Epithelial cell of prostate (primary cell): ENCODE data around the gene EML5.
"Not testable (repeated sequence)": the region's sequence is repeated elsewhere in the genome, so short reads cannot be mapped to it uniquely, and the experiment has no call there.

Source experiments
- DNase-seq: peaks from one replicate; pipeline ENCODE4 v3.0.0-alpha.2; 2011; ENCODE audit warnings: low read depth, low spot score
- H3K27ac ChIP-seq: fragments of 450-650 bp; 2 replicates; pipeline ENCODE4 v1.5.1; 2017; ENCODE audit warnings: mild to moderate bottlenecking

EML5 gene

DNA sequence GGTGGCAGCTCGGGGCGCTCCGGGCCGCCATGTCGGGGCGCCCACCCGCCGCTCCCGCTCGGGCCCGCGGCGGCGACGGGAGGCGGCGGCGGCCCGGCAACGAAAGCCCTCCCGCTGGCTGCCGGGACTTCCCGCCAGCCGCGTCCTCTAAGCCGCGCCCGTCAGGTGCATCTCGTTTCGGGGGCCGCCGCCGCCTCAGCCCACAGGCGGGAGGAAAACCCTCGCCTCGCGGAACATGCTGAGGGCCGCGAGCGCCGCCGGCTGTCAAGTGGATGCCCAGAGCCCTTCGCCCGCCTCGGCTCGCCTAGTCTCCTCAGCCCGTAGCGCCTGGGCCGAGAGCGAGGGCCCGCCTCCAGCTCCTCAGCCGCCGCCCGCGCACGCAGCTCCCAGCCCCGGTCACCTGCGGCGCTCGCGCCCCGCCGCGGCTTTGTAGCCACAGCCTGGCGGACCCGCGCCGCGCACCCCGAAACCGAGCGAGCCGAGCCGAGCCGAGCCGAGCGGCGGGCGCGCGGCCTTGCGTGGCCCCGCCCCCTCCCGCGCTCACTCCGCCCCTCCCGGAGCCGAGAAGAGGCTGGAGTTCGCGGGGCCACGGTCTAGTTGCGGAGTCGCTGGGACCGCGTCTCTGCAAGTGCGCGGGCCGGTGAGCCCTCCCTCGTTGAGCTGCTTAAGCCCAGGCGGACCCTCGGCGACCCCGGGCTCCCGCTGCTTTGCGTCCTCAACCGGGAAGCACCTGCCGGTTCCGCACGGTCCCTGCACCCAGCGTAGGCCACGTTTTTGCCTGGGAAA, at the start of gene EML5:
TSS of gene EML5 (minus strand) at position 481 of the 786 bp plus-strand sequence. CDS start at position 31, 450 bp downstream.
- peak; percentile 22 for DNase-seq
- peak within 1 kb of the TSS; percentile 28 for H3K27ac ChIP-seq

DNA sequence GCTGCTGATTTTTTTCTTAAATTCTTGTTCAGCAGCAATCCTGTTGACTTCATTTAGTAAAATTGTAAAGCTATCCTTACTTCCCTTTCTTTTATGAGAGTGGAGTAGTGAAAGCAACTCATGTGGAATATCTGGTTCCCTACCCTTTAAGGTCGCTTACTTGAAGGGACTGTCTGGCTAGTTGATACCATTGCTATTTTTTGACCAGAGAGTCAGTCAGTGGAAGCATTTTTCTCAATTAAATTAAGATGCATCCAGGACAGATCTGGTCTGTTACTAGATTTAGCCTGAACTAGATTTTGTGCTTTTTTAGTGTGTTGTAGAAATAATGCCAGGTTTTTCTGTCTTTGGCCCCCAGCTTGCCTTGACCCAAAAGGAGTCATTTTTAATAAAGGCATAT, 49.7 kb upstream of the EML5 start:
- DNase-seq, result no peak

DNA sequence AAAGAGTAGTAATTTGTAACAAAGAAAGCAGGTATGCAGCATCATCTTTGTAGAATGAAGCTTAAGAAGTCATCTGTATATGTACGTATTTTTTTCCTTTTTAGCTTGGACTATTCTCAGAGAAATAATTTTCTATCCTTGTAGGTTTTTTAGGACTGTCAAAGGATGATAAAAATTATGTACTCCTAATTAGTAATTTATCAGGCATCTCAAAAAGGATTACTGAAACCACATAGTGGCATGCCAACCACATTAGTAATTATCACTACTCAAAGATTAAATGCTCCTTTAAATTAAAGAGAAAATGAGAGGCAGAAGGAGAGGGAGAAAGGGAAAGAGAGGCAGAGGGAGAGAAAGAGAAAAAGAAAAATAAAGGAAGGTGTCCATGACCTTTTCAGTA, 49.0 kb upstream of the EML5 start:
- DNase-seq, result no peak
- H3K27ac ChIP-seq, result no peak overlapping the region

More for the DNA sequence above, 49.7 kb upstream of the EML5 start:
- H3K27ac ChIP-seq, result no peak overlapping the region

DNA sequence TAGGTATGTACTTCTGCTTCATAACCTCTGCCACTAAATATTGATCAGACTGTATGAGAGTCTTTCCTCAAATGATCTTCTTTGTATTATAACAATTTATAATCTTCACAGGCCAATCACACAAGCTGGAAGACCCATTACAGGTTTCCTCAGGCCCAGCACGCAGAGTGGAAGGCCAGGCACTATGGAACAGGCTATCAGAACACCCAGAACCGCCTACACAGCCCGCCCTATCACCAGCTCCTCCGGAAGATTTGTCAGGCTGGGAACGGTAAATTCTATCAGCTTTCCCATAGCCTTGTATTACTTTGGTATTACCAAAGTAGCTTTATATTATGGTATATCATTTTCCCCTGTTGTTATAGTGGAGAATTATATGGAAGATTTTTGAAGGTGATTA, 48.2 kb upstream of the EML5 start:
- H3K27ac ChIP-seq, result no peak overlapping the region
- DNase-seq, result no peak

DNA sequence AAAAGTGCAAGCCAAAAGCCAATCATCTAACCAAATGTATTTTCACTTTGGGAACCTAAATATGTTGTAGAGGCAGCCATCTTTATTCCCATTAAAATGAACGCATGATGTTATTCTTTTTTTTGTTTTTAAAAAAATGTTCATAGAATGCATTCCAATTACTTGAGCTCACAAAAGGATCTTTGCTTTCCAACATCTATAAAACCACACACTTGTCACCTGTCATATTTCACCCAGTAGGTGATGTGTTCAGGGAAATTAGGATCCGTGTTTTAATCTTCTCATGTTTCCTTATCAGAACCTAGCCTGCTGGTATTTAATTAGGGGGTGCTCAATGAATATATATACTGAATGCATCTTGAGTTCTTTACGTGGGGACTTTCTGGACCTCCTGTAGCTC, 45.3 kb upstream of the EML5 start:
- DNase-seq, result no peak

DNA sequence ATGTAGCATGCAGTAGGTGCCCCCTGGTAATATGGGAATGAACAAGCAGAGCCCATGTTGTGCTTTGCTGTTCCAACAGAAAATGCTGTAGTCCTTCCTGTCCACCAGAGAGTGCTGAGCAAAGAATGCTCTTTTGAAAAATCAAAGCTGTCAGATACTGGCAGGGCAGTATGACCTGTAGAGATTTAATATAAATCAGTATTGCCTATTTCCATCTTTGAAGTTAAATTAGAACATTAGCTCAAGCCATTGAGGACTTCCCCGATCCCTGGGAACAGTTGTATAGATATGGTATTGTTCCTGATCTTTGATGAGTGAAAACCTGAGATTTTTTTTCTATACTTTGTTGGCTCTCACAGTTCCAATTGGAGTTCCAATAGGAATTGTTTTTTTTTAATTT, 44.7 kb upstream of the EML5 start:
- no peak overlapping the region for H3K27ac ChIP-seq
- DNase-seq, result no peak

More for the DNA sequence above, 45.3 kb upstream of the EML5 start:
- no peak overlapping the region for H3K27ac ChIP-seq

DNA sequence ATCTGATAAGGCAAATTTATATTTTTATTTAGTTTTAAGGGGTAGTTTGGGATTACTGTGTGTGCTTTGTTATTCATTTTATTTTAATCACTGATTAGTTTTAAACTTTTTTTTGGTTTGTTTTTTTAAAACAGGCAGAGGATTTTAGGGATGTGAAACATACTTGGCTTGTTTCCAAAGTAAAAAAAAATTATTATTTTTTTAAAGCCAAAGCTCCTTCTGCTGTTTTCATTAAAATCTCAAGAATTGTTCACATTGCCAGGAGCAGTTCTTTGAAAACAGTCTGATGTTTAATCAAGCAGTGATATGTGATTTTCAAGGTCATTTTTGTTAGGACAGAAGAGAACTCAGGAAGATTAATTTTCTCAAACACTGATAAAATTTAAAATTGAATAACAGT, 42.9 kb upstream of the EML5 start:
- no peak overlapping the region for H3K27ac ChIP-seq
- DNase-seq, result no peak

DNA sequence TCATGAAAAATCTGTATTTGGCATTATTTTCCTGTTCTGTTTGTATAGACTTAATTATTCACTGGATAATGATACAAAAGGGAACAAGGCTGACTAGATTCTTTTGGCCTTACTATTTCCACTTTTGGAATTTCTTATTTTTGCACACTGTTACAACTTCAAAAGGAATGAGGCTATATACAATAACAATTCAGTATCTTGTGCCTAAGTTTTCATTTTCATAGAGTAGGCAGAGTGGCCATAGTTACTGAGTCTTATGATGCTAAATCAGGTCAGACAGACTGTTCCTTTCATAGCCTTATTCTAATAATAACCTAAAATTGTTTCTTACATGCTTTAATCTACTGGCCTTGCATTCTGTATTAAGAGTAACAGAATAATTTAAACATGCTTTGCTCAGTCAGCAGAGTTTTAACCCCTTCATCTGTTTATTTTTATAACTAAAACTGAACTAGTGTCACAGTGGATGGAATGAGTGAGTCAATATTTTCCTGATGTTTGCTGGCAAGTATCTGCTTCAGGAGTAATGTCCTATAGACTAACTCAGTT, 42.2 kb upstream of the EML5 start:
- no peak for DNase-seq

DNA sequence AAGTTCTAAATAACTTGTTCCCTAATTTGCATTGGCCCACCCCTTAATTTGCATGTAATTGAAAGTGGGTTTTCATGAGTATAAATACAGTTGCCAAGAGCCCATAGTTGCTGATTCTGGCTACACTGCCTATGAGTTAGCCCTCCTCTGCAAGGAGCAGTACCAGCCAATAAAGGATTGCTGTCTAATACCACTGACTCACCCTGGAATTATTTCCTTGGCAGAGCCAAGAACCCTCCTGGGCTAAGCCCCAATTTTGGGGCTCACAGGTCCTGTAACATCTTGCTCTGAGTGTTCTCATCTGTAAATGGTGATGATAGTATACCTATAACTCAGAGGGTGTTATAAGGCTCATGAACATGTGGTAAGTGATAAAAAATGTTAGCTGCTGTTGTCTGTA, 38.5 kb upstream of the EML5 start:
- H3K27ac ChIP-seq, result peak overlapping the region; percentile 20

More for the DNA sequence above, 42.2 kb upstream of the EML5 start:
- H3K27ac ChIP-seq, result no peak overlapping the region

DNA sequence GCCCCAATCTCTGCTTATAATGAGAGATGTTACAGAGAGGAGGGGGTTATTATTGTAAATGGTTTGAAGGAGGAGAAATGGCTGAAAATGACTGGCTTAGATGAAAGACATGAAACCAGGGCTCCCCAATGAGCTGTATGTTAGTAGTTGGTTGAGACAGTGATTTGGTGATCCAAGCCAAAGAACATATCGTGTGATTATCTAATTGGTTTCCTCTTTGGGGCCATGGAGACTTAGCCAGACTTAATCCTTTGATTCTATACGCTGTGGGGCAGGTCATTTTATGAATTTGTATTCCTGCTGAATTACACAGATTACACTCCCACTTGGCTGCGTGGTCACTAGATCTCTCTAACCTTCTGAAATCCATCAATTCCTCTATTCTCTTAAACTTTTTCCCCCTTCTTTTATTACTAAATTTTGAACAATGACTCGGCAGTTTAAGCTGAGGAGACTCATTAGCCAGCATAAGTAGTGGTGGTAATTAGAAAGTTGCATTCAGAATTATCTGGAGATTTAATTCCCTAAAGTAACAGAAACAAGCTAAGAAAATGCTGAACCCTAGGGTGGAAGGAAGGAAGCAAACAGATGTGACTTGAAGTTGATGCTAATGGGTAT, 37.0 kb upstream of the EML5 start:
- no peak overlapping the region for H3K27ac ChIP-seq
- DNase-seq, result no peak

More for the DNA sequence above, 38.5 kb upstream of the EML5 start:
- peak; percentile 67 for DNase-seq

DNA sequence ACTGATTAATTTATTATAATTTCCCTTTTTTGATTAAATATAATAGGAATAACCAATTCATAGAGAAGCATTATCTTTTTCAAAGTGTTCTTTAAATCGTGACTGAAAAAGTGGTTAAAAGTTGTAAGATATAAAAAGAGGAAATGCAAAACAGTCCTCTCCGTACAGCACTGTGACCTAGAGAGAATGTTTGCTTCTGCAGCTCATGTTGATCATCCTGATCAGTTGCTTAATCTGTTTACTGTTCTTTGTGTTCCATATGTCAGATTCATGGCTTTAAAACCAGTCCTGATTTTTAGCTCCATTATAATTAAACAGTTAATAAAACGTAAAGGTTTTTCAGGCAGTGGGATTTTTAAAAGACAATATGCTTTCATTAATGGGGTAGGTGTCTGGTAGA, 36.4 kb upstream of the EML5 start:
- no peak overlapping the region for H3K27ac ChIP-seq
- DNase-seq, result no peak

DNA sequence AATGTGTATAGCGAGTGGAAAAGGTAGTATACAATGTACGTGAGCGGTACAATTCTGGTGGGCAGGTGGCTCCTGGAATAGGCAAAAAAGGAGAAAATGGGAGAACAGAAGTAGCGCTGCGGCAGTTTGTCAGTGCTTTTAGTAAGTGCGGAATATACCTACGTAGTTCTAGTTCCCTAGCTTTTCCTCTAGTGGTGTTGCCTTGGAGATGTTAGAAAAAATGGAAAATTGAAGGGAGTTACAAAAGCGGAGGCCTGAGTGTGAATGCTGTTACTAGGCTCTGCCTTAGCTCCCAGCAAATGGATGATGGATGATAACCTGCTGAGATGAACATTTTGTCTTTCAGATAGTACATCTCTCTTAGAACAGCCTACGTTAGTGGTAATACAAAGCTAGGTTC, 32.8 kb upstream of the EML5 start:
- H3K27ac ChIP-seq, result no peak overlapping the region

DNA sequence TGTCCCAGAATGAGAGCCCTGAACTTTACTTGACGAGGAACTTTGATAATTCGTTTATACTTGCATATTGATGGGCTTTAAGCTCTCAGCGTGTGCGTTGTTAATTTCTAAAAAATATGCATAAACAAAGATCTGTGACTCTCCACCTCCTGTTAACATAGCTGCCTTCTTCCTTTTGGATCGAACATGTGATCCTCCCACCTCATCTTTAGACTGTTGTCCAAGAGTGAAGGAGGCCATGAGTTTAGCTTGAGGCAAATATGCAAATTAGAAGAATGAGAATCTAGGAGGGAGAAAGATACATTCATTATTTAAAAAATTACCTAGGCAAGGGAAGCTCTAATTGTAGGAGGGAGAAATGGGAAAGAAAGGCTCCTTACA, 32.3 kb upstream of the EML5 start:
- DNase-seq, result no peak
- peak overlapping the region; percentile 75 for H3K27ac ChIP-seq

More for the DNA sequence above, 32.8 kb upstream of the EML5 start:
- DNase-seq, result no peak

DNA sequence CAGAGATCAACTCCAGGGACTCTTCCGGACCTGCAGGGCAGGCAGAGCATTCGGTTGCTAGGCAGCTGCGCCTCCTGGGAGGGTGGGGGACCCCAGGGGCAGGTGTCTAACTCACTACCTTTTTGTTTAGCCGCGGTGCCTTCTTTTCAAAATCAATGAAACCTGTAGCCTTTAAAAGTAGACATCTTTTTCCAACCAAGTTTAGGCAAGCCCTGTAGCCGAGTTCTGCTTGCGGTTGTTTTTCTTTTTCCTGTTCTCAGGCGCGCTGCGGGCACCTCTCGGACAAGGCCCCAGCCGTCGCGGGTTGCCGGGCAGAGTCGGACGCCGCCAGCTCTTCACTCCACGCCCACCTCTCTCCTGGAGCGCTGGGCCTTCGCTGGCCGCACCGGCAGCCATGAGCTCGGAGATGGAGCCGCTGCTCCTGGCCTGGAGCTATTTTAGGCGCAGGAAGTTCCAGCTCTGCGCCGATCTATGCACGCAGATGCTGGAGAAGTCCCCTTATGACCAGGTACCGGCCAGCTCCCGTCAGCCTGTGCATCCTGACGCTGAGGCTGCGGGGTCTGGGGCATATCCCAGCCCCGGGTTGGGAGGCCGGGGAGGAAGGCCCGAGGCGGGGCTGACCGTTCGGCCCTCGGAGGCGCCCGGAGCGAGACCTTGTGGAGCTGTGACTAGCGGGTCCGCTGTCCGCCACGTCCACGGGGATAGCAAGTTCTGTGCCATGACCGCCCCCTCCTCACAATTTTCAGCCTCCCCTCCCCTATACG, 31.7 kb upstream of the EML5 start, which contains the start of gene TTC8:
TSS of gene TTC8 (plus strand) at position 338 of the 764 bp plus-strand sequence. CDS start at position 395, 57 bp downstream.
- peak within 1 kb of the TSS; percentile 75 for H3K27ac ChIP-seq
- peak; percentile 58 for DNase-seq

DNA sequence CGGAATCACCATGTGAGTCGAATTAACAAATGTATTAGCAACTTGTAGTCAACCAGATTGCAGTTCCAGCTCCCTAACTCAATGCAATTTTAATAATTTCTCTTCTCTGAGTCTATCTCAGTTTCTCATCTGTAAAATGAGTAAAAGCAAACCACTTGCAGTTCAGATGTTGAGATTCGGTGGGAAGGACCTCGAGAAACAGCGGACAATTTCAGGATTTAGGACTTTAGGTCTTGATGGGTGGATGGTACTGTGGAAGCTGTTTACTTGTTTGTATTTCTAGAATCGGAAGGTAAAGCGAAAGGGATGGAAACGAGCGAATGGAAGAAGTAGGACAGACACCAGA, 31.2 kb upstream of the EML5 start:
- no peak for DNase-seq
- H3K27ac ChIP-seq, result peak overlapping the region; percentile 75

DNA sequence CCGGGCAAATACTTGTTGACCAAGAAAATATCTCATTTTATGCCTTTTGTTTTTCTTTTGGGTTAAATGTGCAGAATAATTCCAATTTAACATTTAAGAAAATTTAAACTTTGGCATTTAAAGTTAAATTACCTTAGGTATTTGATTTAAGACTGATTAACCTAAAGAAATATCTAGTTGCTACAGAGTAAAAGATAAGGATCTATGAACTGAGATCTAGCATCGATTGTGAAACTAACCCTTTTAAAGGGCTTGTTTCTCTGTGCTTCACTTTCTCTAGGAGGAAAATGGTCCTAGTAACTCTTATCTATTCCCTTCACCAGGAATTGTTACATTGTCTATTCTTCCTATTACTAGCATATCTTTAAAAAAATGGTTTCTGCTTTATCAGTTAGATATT, 29.1 kb upstream of the EML5 start:
- no peak for DNase-seq
- no peak overlapping the region for H3K27ac ChIP-seq

DNA sequence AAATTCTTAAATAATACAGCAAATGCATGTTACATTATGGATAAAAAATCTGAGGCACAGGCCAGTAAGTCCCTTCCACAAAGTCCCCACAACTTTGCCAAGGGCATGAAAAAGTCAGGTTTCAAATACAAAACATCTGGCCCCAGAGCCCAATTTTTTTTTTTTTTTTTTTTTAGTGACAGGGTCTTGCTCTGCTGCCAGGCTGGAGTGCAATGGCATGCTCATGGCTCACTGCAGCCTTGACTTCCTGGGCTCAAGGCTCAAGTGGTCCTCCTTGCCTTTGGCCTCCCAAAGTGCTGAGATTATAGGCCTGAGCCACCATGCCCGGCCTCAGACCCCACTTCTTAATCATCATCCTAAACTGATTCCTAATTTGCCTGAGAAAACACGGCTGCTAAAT, 28.6 kb upstream of the EML5 start:
- no peak overlapping the region for H3K27ac ChIP-seq
- no peak for DNase-seq

DNA sequence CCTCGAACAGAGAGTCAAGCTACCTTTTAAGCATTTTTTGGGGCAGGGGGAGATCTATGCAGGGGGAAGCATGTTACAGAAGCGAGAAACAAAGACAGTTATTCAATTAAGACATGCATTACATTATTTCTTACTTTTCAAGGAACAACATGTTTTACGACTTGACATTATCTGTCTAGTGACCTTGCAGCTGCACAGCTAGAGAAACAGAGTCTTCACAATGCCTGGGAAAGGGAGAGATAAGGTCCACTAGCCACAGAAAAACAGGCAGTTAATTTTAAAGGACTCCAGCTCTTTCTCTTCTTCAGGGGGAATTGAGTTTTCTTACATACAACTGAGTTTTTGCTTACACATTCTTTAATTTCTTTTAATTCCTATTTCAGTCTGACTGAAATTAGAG, 26.9 kb upstream of the EML5 start:
- not testable (repeated sequence) for H3K27ac ChIP-seq

DNA sequence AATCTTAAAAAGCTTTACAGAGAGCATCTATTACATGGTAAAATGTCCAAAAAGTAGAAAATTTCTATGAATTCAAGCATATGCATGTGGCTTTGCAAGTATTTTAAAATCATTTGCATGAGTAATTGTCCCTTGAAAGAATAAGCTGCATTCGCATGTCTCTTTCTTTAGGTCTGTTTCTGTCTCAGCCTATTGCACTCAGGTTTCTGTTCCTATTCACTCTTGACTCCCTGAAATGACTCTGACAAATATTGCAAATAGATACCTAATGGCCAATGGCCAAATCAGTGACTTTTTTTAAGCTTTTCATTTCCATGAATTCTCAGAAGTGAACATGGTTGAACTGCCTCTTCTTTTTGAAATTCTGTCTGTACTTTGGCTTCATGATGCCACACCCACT, 25.3 kb upstream of the EML5 start:
- H3K27ac ChIP-seq, result no peak overlapping the region
- DNase-seq, result no peak

More for the DNA sequence above, 26.9 kb upstream of the EML5 start:
- DNase-seq, result not testable (repeated sequence)

DNA sequence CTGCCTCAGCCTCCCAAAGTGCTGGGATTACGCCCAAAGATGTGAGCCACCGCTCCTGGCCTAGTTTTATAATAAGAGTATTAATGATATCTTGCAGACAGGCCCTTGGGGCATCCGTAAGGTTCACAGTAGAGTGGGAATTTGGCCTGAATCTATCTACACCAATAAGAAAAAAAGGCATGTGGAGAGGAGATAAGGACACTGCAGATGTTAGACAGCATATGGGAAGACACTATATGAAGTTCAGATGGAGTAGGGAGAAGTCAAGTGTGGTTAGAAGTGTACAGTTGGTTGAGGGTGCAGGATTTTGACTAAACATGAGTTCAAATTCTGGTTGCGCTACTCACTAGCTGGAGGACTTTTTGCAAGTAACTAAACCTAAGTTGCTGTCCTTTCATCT, 23.2 kb upstream of the EML5 start:
- no peak for DNase-seq
- H3K27ac ChIP-seq, result no peak overlapping the region

DNA sequence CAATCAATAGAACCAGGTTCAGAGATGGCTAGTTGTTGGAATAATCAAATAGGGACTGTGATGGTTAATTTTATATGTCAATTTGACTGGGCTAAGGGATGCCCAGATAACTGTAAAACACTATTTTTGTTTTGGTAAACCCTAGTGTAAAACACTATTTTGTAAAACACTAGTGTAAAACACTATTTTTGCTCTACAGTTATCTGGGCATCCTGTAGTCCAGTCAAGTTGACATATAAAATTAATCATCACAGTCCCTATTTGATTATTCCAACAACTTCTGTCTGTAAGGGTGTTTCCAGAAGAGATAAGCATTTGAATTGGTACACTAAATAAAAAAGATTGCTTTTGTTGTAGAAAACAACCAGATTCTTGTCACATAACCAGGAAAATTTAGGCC, 15.6 kb upstream of the EML5 start:
- H3K27ac ChIP-seq, result no peak overlapping the region
- no peak for DNase-seq
